Tibial artery (tissue), 4 donors: Measurements from ENCODE around the gene LRBA.

ENCODE experiments used
- DNase-seq, 2 donors: peaks; one replicate each; pipeline ENCODE4 v3.0.0-alpha.2; 2019
- H3K27ac ChIP-seq, 2 donors: fragments of 200-600 bp; sonication (generic) in 1 of 2; 1 replicate in 1 of 2; 2 replicates in 1 of 2; pipeline ENCODE4 v1.5.1; 2018 to 2019; ENCODE audit warnings: mild to moderate bottlenecking in 1 of 2
- H3K27me3 ChIP-seq, 2 donors: fragments of 200-600 bp; sonication (generic) in 1 of 2; one replicate each; pipeline versions ENCODE4 v1.5.1 to v1.6.0; 2016 to 2019
- H3K36me3 ChIP-seq, 3 donors: fragments of 200-600 bp; sonication (generic) in 2 of 3; one replicate each; pipeline ENCODE4 v1.5.1; 2016 to 2019; ENCODE audit warnings: mild to moderate bottlenecking in 2 of 3
- H3K4me1 ChIP-seq, 4 donors: fragments of 200-600 bp; sonication (generic) in 2 of 4; 1 replicate in 3 of 4; 2 replicates in 1 of 4; pipeline ENCODE4 v1.5.1; 2016 to 2019
- H3K4me3 ChIP-seq, 2 donors: fragments of 200-600 bp; sonication (generic) in 1 of 2; 1 replicate in 1 of 2; 2 replicates in 1 of 2; pipeline ENCODE4 v1.5.1; 2018 to 2019; ENCODE audit warnings: mild to moderate bottlenecking in 2 of 2
- H3K9me3 ChIP-seq, 3 donors: fragments of 200-600 bp; sonication (generic) in 1 of 3; one replicate each; pipeline ENCODE4 v1.5.1; 2016 to 2019
- intact Hi-C: fragments of 100-400 bp; cut with DNase I; formaldehyde crosslinking; loops from one replicate; pipeline ENCODE4 v1.15.0; 2023; ENCODE audit warnings: low total_unique reads
- TF ChIP-seq, protein P1 (sequence below), 2 experiments: fragments of 200-600 bp in 1 of 2; fragments of 450-650 bp in 1 of 2; IDR thresholded peaks; one replicate each; pipeline ENCODE4 v1.5.1; 2017 to 2019; ENCODE audit warnings: antibody characterized with exemption in 2 of 2, mild to moderate bottlenecking in 1 of 2, moderate library complexity in 1 of 2

LRBA gene

GRCh38 chr4:150327262-150327780 lies 687.8 kb downstream of the LRBA start:
- no peaks in the 10 kb centered on the region for H3K36me3 ChIP-seq
- no peak overlapping the region for H3K27ac ChIP-seq
- no peaks in the 10 kb centered on the region for H3K9me3 ChIP-seq
- no peak overlapping the region for H3K4me3 ChIP-seq
- no peak for DNase-seq
- intact Hi-C loops, result no loop called here
- TF ChIP-seq, protein P1, sequence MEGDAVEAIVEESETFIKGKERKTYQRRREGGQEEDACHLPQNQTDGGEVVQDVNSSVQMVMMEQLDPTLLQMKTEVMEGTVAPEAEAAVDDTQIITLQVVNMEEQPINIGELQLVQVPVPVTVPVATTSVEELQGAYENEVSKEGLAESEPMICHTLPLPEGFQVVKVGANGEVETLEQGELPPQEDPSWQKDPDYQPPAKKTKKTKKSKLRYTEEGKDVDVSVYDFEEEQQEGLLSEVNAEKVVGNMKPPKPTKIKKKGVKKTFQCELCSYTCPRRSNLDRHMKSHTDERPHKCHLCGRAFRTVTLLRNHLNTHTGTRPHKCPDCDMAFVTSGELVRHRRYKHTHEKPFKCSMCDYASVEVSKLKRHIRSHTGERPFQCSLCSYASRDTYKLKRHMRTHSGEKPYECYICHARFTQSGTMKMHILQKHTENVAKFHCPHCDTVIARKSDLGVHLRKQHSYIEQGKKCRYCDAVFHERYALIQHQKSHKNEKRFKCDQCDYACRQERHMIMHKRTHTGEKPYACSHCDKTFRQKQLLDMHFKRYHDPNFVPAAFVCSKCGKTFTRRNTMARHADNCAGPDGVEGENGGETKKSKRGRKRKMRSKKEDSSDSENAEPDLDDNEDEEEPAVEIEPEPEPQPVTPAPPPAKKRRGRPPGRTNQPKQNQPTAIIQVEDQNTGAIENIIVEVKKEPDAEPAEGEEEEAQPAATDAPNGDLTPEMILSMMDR (IDR thresholded peaks at IDR 0.05), result no peak
- H3K27me3 ChIP-seq, result no peaks in the 10 kb centered on the region
- peaks cover 0 to 11% (median 0%) of the 10 kb centered on the region in 4 donors for H3K4me1 ChIP-seq

DNA sequence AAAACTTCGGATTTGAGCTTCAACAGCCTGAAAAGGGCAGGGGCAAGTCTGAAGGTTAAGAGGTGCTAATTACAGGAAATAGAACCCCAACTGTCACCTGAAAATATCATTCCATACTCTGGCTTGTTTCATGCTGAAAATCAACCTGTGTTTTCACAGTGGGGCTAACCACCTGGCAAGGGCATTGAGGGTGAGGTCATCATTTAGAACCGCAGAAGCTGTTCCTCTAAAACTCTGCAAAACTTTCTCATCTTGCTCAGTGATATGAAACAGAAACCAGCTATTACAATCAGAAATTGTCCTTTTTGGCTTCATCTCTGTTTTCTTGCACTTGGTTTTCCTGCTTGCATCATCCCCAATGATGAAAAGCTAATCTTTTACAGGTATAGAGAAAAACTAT lies 689.2 kb downstream of the LRBA start:
- Histone ChIP-seq H3K4me1 (peaks cover 0 to 11% (median 0%) of the 10 kb centered on the region in 4 donors), H3K4me3 (no peak overlapping the region), H3K36me3 (no peaks in the 10 kb centered on the region), H3K27ac (no peak overlapping the region), H3K27me3 (no peaks in the 10 kb centered on the region), H3K9me3 (no peaks in the 10 kb centered on the region)
- TF ChIP-seq, protein P1 (IDR thresholded peaks at IDR 0.05), result no peak
- intact Hi-C loops, result no loop called here
- no peak for DNase-seq

DNA sequence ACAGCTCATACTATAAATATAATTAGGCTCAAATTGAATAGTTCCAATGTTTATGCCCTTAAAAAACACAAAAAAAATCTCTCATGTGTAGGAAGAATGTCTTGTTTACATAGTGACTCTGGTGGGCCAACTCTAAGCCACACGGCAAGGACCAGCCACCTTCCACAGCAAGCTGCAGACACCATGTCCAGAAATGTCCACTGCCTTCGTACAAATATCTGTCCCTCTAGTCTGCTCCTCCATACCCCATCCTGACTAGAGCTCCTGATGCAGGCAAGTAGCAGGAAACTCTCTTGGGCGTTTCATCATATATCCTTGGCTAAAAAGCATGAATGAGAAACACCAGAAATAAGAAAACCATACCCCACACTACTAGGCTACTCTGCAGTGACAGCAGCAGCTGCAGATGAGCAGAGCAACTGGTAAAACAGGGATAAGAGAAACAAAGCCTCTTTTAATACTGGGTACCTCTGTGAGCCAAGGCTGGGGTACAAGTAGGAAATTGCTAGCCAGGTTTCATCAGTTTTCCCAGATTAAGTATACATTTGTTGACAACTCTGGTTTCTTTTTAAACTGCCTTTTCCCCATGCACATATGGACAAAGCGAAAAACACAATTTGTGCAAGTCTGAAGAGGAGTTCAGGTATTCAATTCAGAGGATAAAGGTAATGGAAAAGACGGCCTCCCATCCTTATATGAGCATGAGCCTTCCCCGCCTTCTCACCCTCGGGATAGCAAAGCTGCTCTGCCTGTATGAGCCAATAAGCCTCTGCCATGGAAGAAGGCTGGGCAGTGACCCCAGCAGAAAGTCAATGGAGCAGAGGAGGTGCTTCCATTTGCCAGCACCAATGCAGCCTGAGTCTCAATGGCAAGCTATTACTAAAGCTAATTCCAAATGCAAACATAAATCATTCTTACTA lies 691.4 kb downstream of the LRBA start:
- intact Hi-C loops, result no loop called here
- Histone ChIP-seq H3K4me3 (no peak overlapping the region), H3K27me3 (no peaks in the 10 kb centered on the region), H3K27ac (no peak overlapping the region), H3K9me3 (no peaks in the 10 kb centered on the region), H3K36me3 (no peaks in the 10 kb centered on the region), H3K4me1 (peaks cover 0 to 11% (median 0%) of the 10 kb centered on the region in 4 donors)
- TF ChIP-seq, protein P1 (IDR thresholded peaks at IDR 0.05), result no peak
- no peak for DNase-seq

GRCh38 chr4:150322646-150323045 lies 692.4 kb downstream of the LRBA start:
- Histone ChIP-seq H3K36me3 (no peaks in the 10 kb centered on the region), H3K27me3 (no peaks in the 10 kb centered on the region), H3K4me1 (peaks cover 0 to 11% (median 0%) of the 10 kb centered on the region in 4 donors), H3K9me3 (no peaks in the 10 kb centered on the region), H3K4me3 (no peak overlapping the region), H3K27ac (no peak overlapping the region)
- DNase-seq, result no peak
- TF ChIP-seq, protein P1 (IDR thresholded peaks at IDR 0.05), result no peak
- intact Hi-C loops, result no loop called here

DNA sequence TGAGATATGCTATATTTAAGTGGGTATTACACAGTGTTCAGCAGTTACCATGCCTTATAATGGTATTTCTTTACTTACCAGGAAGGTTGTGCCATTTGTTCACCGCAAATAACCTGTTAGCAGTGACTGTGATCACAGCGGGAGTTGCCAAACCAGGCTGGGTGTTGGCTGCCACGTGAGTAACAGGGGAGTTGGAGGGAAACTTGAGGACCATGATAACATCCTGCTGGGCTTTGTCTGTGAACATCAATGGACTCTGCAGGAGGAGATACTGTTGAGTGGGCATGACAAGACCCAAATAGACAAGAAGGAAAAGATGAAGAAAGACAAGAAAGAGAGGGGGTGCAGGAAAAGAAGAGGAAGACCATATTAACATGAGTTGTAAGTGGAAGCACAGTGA lies 694.0 kb downstream of the LRBA start:
- H3K4me3 ChIP-seq, result no peak overlapping the region
- intact Hi-C loops, result no loop called here
- H3K36me3 ChIP-seq, result no peaks in the 10 kb centered on the region
- TF ChIP-seq, protein P1 (IDR thresholded peaks at IDR 0.05), result no peak
- H3K27ac ChIP-seq, result no peak overlapping the region
- no peaks in the 10 kb centered on the region for H3K9me3 ChIP-seq
- peaks cover 0 to 16% (median 0%) of the 10 kb centered on the region in 4 donors for H3K4me1 ChIP-seq
- H3K27me3 ChIP-seq, result no peaks in the 10 kb centered on the region
- no peak for DNase-seq
